GM18511 (cell line): ENCODE measurements around the gene FBXW7.

ENCODE experiments used
- ATAC-seq: cut with Tn5 transposase; IDR thresholded peaks from one replicate; pipeline ENCODE4 v1.9.1; 2021; ENCODE audit warnings: mild to moderate bottlenecking, moderate library complexity; ENCODE audit not compliant: unreplicated experiment

FBXW7 gene

DNA sequence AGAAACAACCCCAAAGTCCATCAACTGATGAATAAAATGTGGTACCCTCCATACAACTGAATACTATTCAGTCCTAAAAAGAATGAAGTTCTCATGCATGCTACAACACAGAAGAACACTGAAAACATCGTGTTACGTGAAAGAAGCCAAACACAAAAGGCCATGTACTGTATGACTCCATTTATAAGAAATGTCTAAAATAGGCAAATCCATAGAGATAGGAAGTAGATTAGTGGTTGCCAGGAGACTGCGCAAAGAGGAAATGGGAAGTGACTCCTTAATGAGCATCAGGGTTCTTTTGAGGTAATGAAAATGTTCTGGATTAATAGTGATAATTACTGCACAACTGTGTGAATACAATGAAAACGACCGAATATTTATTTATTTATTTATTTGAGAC is 23.4 kb downstream of the FBXW7 start:
- ATAC-seq: no peak

DNA sequence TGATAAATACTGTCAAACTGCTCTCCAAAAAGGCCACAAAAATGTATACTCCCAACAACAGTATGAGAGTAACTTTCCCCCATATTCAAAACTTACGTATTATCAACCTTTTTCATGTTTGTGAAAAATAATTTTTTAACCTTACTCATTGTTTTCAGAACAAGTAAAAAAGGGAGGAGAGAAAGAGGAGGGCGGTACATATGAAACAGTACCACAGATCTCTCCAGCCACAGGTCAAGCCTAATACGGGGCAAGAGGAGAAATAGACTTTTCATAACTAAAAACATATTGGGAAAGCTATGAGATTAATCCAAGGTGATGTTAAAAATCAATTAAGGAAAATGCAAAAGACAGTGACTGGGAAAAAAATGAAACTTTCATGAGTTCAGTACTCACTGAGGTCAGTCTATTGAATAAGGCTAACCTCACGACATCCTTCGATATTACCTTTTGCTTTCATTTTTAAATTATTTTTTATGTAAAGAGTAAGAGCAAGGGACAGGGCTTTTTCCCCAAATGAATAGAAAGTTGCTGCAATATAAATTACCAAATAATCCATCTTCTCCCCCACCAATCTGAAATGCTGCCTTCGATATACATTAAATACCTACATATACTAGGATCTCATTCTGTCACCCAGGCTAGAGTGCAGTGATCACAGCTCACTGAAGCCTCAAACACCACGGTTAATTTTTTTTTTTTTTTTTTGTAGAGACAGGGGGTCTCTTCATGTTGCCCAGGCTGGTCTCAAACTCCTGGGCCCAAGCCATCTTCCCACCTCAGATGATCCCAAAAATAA is 25.3 kb downstream of the FBXW7 start:
- ATAC-seq: peak; percentile 71

DNA sequence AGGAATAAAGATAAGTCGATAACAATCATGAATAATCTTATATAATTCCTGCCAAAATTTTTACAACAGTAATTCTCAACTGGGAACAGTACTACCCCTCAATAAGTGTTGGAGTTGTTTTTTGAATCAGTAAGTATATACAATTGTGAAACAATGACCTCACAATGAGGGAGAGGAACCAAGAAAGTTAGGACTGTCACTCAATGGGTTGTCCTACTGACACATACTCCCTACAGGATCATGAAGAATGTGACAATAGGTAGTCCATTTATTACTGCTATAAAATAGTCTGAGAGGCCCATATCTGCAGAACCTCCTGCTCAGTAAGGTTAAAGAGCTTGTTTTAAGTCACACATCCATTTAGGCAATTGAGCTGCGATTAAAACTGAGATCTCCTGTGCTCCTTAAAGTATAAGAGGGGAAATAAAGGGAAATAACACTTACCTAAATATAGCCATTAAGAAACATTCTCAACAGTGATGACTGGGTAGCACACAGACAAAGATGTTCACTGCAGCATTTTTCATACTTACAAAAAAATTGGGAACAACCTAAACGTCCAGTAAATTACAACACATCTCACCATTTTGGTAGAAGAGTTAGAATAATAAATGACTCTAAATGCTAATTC is 26.2 kb downstream of the FBXW7 start:
- ATAC-seq: no peak

DNA sequence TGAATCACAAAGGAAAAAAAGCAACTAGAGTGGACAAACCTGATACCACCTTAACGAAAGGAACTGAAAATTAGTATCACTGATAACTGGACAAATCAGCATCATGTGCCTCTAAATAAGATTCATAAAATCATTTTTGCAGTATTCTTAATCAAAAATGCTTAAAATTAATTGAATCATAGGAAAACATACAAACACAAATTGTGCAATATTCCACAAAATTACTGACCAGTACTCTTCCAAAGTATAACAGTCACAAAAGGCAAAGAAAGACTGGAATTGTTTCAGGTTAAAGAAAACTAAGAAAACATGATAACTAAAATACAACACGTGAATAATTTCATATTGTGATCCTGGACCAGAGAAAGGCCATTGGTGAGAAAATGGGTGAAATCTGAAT is 27.1 kb downstream of the FBXW7 start:
- no peak for ATAC-seq

DNA sequence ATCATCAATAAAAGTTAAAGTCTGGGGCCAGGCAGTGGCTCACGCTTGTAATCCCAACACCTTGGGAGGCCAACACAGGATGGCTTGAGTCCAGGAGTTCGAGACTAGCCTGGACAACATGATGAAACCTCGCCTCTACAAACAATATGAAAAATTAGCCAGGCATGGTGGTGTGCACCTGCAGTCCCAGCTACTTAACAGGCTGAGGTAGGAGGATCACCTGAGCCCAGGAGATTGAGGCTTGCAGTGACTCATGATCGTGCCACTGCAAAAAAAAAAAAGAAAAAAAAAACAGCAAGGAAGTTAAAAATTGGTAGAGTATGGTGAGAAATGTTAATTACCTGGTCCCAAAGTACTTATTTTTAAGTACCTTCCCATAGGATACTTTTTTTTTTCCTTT is 27.5 kb downstream of the FBXW7 start:
- ATAC-seq: no peak

DNA sequence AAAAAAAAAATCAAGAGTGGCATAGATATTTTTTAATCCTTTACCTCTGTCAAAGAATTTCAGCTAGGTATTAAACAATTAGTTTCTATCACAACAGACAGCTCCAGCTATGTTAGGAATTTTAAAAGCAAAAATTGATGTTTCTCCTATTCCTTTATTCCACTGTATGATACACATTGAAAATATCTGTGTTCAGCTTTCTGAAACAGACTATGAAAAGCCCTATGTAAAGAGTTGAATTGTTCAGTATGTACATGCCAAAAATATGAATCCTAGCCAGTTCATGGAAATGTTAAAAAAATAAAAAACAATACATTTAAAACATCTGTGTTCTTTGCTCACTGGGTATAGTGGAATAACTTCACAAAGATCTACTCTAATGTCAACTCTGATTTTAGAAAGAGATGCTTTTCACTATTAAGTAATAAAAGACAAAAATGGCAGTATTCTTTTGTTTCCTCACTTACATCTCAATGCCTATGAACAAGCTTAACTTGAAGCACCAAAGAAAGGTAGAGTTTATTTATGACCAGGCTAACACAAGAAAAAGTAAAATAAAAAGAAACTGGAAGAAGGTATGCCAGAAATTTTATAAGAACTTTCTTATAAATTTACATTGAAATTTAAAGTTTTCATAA is 32.1 kb downstream of the FBXW7 start:
- ATAC-seq: no peak

DNA sequence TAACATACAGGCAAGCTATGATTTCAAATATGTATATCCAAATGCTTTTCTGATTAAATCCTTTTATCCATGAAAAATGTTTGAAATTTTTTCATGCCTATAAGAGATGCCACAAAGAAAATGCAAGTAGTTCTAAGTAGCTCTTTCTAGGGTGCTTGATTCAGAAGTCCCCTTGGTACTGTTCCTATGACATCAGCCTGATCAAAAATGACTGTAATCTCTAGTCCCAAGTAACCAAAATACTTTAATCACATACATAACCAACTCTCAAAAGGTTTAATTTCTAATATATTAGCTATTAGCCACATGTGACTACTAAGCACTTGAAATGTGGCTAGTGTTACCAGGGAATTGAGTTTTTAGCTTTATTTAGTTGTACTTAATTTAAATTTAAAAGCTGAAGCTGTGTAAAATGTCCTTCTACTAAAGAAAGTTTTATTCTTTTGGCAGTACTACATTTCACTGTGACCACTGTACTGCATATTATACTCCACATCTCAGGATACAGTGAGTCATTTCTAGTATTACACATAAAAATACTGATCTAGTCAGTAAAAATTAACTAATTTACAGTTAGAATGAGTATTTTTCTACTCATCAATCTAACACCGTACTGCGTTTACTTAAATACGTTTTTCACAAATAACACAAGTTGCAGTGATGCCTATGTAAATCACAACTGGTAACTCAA is 33.9 kb downstream of the FBXW7 start:
- ATAC-seq: peak; percentile 58

DNA sequence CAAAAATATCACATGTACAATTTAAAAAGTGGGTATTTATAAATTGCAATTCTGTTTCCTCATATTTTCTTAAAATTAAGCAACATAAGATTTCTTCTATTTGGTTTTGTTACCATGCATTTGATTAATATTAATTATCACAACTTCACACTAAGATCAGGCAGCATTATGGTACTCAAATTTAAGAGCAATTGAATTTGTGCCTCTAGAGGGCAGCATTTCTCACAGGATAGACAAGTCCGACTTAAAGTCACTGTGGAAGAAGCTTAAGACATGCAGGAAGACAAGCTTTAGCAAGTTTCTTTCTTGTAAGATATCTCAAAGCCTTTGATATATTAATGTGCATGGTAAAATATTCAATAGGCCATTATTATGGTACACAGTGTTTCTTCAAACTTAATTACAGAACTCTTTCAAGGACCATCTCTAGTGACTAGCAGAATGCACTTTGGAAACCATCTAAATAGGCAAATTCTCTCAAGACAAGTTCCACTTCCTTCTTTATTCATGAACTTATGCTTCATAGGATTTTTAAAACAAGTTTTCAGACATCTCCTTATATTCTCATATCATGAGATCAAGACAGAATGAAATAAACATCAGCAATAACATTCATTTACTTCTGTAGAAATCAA is 35.0 kb downstream of the FBXW7 start:
- peak; percentile 65 for ATAC-seq

DNA sequence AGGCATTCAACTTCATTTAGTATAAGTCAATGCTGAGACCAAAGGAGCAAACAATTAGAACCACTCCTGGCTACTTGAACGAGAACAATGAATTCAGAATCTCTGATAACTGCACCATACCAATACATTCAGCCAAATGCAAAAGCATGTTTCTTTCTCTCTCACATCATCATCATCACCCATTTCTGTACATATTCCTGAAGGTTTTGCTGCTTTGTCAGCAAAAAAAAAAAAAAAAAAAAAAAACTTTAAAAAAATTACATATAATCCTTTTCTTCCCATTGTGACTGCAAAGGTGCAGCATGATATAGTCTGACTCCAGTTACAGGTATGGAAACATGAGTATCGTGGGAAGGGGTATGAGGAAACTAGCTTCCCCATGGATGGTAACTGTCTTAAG is 35.6 kb downstream of the FBXW7 start:
- ATAC-seq: no peak

DNA sequence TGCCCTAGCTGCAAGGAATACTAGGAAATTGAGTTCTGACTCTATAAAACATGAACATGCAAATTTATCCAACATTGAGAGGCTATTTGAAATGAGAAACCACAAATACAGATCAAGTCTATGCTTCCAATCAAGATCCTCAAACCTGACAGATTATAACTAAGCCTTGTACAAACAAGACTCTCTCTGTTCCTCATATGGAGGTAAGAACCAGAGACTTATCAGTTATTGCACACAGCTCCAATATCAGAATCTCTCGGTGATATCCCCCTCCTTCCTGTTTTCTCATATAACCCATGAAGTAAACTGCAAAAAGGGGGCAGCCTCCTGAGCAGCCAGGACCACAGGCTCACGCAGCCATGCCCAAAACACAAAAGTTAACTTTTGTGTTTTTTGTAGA is 36.5 kb downstream of the FBXW7 start:
- no peak for ATAC-seq

DNA sequence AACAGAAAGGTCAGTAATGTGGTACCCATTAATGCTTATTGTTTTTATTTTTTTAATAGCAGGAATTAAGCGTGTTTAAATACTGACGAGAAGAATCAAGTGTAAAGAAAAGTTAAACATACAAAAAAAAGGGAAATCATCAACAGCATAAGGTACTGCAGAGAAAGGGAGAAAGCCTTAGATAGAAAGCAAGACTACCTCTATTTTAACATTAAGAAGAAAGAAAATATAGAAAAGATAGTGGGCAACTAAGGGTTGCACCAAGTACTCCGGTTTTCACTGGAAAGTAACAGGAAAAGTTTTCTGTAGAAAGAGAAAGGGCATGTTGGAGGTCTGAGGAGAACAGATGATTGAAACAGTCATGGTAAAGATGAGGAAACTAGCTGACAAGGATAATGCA is 41.9 kb downstream of the FBXW7 start:
- no peak for ATAC-seq

DNA sequence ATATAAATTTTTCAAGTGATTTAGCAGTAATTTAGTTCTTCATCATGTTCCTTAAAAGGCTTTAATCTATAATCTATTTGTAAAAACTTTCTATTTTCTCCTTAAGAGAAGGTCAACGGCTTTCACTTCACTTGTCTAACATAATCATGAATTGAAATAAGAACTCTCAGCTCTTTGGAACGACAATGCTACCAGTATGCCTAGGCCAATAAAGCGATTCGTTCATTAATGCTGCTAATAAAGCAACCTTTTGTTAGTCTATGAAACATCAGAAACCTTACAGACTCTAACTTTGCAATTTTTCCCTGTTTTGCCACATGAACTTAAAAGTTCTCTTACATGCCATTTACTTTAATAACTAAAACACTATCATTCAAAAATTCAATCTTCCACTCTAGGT is 47.6 kb downstream of the FBXW7 start:
- ATAC-seq: no peak

DNA sequence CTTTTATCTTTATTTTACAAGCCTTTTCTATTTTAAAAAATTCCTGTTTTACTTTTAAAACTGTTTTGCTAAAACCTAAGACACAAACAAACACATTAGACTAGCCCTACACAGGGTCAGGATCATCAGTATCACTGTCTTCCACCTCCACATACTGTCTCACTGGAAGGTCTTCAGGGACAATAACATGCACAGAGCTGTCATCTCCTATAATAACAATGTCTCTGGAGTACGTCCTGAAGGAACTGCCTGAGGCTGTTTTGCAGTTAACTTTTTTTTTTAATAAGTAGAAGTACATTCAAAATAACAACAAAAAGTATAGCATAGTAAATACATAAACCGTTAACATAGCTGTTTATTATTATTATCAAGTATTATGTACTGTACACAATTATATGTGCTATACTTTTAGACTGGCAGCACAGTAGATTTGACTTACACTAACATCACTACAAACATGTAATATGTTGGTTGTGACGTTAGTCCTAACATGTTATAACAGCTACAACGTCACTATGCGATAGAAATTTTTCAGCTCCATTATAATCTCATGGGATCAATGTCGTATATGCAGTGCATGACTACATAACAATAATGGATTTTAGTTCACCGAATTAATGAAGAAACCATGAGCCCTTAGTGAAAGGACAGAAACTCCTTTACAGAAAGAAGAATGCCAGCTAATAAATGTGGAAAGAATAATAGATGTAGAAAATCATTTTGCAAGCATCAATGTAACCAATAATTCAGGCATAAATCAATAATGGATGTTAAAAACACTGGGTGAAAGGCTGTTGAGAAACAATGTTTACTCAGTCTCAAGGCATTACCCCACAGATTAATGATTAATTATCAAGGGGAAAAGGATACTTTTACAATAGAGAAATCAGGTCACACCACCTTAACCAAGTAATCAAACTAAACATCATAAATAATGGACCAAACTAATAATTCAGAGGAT is 49.2 kb downstream of the FBXW7 start:
- ATAC-seq: no peak

DNA sequence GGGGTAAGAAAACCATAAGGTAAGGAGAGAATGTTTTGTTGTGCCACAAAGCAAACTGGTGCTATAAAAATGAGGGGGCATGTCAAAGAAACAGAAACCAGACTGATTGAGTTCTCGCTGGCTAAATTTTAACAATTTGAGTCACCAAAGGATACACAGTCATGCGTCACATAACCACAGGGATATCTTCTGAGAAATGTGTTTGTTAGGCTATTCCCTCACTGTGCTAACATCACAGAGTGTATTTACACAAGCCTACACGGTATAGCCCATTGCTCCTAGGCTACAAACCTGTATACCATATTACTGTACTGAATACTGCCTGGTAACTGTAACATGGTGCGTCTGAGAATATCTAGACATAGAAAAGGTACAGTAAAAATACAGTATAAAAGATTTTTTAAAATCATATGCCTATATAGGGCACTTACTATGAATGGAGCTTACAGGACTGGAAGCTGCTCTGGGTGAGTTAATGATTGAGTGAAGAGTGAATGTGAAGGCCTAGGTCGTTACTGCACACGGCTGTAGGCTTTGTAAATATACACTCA is 50.1 kb downstream of the FBXW7 start:
- peak; percentile 98 for ATAC-seq

DNA sequence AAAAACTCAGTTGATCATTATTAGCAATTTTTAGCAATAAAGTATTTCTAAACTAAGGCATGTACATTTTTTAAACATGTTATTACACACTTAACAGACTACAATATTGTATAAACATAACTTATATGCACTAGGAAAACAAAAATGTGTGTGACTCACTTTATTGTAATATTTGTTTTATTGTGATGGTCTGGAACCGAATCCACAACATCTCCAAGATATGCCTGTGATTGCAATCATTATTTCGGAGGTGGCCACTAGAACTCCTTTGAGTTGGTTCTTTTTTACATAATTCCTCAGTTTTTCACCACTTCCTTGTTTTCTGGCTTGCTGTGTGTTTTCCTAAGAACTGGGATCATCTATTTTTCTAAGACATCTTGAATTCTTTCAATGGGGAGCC is 53.7 kb downstream of the FBXW7 start:
- no peak for ATAC-seq

DNA sequence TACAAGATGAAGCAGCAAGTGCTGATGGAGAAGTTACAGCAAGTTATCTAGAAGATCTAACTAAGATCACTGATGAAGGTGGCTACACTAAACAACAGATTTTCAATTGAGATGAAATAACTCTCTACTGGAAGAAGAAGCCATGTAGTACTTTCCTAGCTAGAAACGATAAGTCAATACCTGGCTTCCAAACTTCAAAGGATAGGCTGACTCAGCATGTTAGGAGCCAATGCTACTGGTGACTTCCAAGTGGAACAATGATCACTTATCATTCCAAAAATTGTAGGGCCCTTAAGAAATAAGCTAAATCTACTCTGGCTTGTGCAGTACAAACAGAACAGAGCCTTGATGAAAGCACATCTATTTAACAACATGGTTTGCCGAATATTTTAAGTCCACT is 55.0 kb downstream of the FBXW7 start:
- no peak for ATAC-seq

DNA sequence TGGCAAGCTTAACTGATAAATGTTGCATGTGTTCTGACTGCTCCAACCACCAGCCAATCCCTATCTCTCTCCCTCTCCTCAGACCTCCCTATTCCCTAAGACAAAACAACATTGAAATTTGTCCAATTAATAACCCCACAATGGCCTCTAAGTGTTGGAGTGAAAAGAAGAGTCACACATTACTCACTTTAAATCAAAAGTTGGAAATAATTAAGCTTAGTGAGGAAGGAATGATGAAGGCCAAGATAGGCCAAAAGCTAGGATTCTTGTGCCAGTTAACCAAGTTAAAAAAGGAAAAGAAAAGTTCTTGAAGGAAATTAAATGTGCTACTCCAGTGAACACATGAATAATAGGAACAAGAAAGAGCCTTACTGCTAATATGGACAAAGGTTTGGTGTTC is 55.6 kb downstream of the FBXW7 start:
- ATAC-seq: no peak

DNA sequence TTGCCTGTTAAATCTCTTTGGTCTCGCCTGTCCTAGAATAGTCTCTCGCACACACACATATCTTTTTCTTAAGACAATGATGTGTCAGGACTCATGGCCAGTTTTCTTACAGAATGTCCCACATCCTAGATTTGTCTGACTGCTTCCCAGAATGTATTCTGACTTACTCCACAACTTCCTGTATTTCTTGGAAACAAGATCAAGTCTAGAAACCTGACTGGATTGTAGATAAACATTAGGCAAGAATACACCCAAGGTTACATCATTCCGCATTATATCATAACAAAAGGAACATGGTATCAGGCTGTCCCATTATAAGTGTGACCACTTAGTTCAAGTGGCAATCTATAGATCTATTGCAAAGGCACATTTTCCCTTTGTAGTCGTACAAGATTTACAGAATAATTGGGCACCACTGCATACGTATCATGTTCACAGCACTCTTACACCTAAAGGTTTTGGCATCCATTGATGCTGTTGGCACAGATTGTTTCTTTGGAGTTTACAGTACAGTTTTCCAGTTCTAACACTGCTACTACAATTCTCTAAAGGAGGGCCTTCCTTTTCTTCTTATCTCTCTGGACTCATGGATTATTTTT is 56.4 kb downstream of the FBXW7 start:
- ATAC-seq: no peak

DNA sequence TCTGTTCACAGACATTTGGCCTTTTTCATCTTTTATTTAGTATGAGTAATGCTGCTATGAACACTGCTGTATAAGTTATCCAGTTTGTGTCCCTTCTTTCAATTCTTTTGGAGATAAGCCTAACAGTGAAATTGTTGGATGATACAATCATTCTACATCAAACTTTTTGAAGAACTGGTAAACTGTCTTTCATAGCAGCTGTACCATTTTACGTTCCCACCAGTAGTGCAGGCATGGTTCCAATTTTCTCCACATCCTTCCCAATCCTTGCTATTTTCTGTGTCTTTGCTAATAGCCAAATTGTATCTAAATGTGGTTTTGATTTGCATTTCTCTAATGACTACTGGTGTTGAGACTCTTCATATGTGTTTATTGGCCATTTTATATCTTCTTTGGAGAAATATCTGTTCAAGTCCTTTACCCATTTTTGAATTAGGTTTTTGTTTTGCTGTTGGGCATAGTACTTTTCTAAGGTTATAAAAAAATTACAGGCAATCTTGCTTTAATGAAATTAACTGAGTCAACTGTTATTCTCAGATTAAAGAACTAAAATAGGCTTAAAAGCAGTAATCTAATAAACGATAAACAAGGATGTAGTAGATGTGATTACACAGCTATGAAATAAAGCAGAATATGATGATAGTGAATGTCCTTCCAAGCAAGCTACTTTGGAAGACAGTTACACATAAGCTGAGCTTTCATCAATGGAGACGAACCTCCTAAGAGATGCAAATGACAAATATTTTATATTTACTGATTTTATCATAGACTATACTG is 57.2 kb downstream of the FBXW7 start:
- no peak for ATAC-seq
